Mesenchymal stem cell (in vitro differentiated cells and primary cell): ENCODE results near the gene IGFBP4.
A peak's percentile ranks its signal among the peaks of the same experiment; 100 is the strongest.

Experiments used
- DNase-seq: peaks from one replicate; pipeline ENCODE4 v3.0.0-alpha.2; 2013
- H2AFZ ChIP-seq: one replicate; pipeline ENCODE4 v1.6.1; 2013; ENCODE audit warnings: low read depth, mild to moderate bottlenecking, control low read depth, inconsistent platforms, low read length, moderate library complexity
- H2AK5ac ChIP-seq: 2 replicates; pipeline ENCODE4 v1.6.1; 2013; ENCODE audit warnings: low read length, moderate library complexity, mild to moderate bottlenecking, inconsistent platforms; ENCODE audit not compliant: severe bottlenecking
- H2BK120ac ChIP-seq: one replicate; pipeline ENCODE4 v1.6.1; 2013; ENCODE audit warnings: low read depth, mild to moderate bottlenecking, inconsistent platforms, low read length, moderate library complexity
- H2BK12ac ChIP-seq, 2 experiments: one replicate each; pipeline ENCODE4 v1.6.1; 2013; ENCODE audit warnings: inconsistent platforms in 2 of 2, low read length in 2 of 2, mild to moderate bottlenecking in 2 of 2, moderate library complexity in 2 of 2, control low read depth in 1 of 2
- H2BK15ac ChIP-seq: one replicate; pipeline ENCODE4 v1.6.1; 2013; ENCODE audit warnings: mild to moderate bottlenecking, low read depth, inconsistent platforms; ENCODE audit not compliant: poor library complexity, severe bottlenecking
- H2BK5ac ChIP-seq: 2 replicates; pipeline ENCODE4 v1.6.1; 2013; ENCODE audit warnings: low read depth, mild to moderate bottlenecking, low read length, control low read depth, inconsistent platforms; ENCODE audit not compliant: poor library complexity, severe bottlenecking
- H3K14ac ChIP-seq, 2 experiments: one replicate each; pipeline ENCODE4 v1.6.1; 2013; ENCODE audit warnings: inconsistent platforms in 2 of 2, low read length in 2 of 2, control low read depth in 1 of 2, mild to moderate bottlenecking in 1 of 2, moderate library complexity in 1 of 2
- H3K18ac ChIP-seq, 2 experiments: one replicate each; pipeline ENCODE4 v1.6.1; 2013; ENCODE audit warnings: inconsistent platforms in 2 of 2, low read length in 2 of 2, control low read depth in 1 of 2, low read depth in 1 of 2, mild to moderate bottlenecking in 1 of 2
- H3K23ac ChIP-seq, 2 experiments: one replicate each; pipeline ENCODE4 v1.6.1; 2013; ENCODE audit warnings: inconsistent platforms in 2 of 2, low read length in 2 of 2, mild to moderate bottlenecking in 2 of 2, moderate library complexity in 2 of 2, control low read depth in 1 of 2
- H3K27ac ChIP-seq: 2 replicates; pipeline ENCODE4 v1.5.1; 2013; ENCODE audit warnings: mild to moderate bottlenecking, moderate library complexity, low read length, control low read depth, inconsistent platforms; ENCODE audit not compliant: poor library complexity, severe bottlenecking
- H3K27me3 ChIP-seq, 2 experiments: 2 replicates each; pipeline versions ENCODE4 v1.6.1 to v1.7.0; 2013; ENCODE audit warnings: low read length in 2 of 2, mild to moderate bottlenecking in 2 of 2, moderate library complexity in 2 of 2, control low read depth in 1 of 2, inconsistent platforms in 1 of 2; ENCODE audit not compliant: control insufficient read depth in 1 of 2, insufficient read depth in 1 of 2
- H3K36me3 ChIP-seq, 2 experiments: 2 replicates each; pipeline versions ENCODE4 v1.6.1 to v1.7.0; 2013; ENCODE audit warnings: low read length in 2 of 2, control low read depth in 1 of 2, inconsistent platforms in 1 of 2, low read depth in 1 of 2, mild to moderate bottlenecking in 1 of 2; ENCODE audit not compliant: insufficient read depth in 2 of 2, control insufficient read depth in 1 of 2
- H3K4ac ChIP-seq, 2 experiments: one replicate each; pipeline ENCODE4 v1.6.1; 2013; ENCODE audit warnings: inconsistent platforms in 2 of 2, low read length in 2 of 2, mild to moderate bottlenecking in 2 of 2, moderate library complexity in 2 of 2, control low read depth in 1 of 2, low read depth in 1 of 2
- H3K4me1 ChIP-seq: 2 replicates; pipeline ENCODE4 v1.6.1; 2013; ENCODE audit warnings: low read depth, low read length, control low read depth; ENCODE audit not compliant: control insufficient read depth, insufficient read depth
- H3K4me2 ChIP-seq: 2 replicates; pipeline ENCODE4 v1.6.1; 2013; ENCODE audit warnings: low read length, mild to moderate bottlenecking, inconsistent platforms; ENCODE audit not compliant: poor library complexity, severe bottlenecking
- H3K4me3 ChIP-seq, 2 experiments: 2 replicates each; pipeline versions ENCODE4 v1.5.1 to v1.7.0; 2013; ENCODE audit warnings: low read length in 2 of 2, mild to moderate bottlenecking in 2 of 2, control low read depth in 1 of 2, low read depth in 1 of 2; ENCODE audit not compliant: insufficient read depth in 1 of 2
- H3K79me1 ChIP-seq: replicated peaks from 2 replicates; pipeline ENCODE4 v1.6.1; 2013; ENCODE audit warnings: mild to moderate bottlenecking, control low read depth, low read length, inconsistent platforms; ENCODE audit not compliant: poor library complexity, severe bottlenecking
- H3K9ac ChIP-seq: 2 replicates; pipeline ENCODE4 v1.7.0; 2013; ENCODE audit warnings: mild to moderate bottlenecking, low read length, moderate library complexity
- H3K9me3 ChIP-seq: 2 replicates; pipeline ENCODE4 v1.7.0; 2013; ENCODE audit warnings: mild to moderate bottlenecking, low read length; ENCODE audit not compliant: control insufficient read depth
- H4K8ac ChIP-seq: one replicate; pipeline ENCODE4 v1.6.1; 2013; ENCODE audit warnings: inconsistent platforms, mild to moderate bottlenecking, low read length, moderate library complexity
- H4K91ac ChIP-seq: one replicate; pipeline ENCODE4 v1.6.1; 2013; ENCODE audit warnings: mild to moderate bottlenecking, low read length, inconsistent platforms
- WGBS: methylation state at CpG from one replicate; pipeline ENCODE4 v1.1.7; 2013; ENCODE audit warnings: mixed read lengths; 5-methylcytosine and 5-hydroxymethylcytosine counted together

The IGFBP4 gene

DNA sequence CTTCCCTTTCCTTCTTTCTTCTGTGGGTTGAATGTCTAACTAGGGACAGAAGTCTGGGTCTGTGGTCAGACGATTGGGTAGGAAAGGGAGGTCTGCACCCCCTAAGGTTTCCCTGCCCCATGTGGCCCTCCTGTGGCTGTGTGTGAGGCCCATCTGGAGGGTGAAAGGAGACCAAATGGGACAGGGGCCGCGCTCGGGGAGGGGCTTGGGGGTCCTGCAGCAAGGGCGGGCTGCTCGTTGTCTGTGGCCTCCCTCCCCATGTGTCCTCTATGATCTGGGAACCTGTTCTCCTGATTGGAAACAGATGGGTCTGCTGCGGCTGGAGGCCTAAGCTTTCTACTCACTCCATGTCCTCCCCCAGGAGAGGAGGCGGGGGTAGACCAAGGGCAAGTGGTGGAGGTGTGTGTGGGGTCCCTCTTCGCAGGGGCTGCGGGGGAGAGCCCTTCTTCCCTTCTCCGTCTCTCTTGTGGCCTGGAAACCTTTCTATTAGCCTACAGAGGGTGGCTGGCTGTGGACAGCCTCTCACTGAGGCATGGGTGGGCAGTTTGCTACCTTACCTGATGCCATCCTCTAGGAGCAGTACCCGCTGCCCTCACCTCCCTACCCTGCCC is 18.6 kb downstream of the IGFBP4 start:
- Histone ChIP-seq H2AK5ac (no peak overlapping the region), H3K27ac (no peak overlapping the region), H3K4me3 (no peak overlapping the region), H3K4ac (no peak overlapping the region), H3K4me1 (peaks cover 30% of the 10 kb centered on the region), H3K79me1 (no peaks in the 10 kb centered on the region), H2AFZ (no peak overlapping the region), H3K23ac (peak overlapping the region in 1 of 2 experiments; percentile 6), H4K8ac (no peak overlapping the region), H2BK12ac (peak overlapping the region in 1 of 2 experiments; percentile 10), H3K27me3 (no peaks in the 10 kb centered on the region), H3K14ac (no peak overlapping the region), H2BK15ac (no peak overlapping the region), H4K91ac (no peak overlapping the region), H3K9ac (peak overlapping the region; percentile 68), H3K4me2 (no peak overlapping the region), H3K36me3 (peaks cover 29 to 30% of the 10 kb centered on the region in 2 experiments), H2BK5ac (no peak overlapping the region), H3K9me3 (no peaks in the 10 kb centered on the region), H2BK120ac (no peak overlapping the region), H3K18ac (no peak overlapping the region)
- no peak for DNase-seq
- WGBS, result 75% methylated on average over 11 of the region's 12 CpGs

DNA sequence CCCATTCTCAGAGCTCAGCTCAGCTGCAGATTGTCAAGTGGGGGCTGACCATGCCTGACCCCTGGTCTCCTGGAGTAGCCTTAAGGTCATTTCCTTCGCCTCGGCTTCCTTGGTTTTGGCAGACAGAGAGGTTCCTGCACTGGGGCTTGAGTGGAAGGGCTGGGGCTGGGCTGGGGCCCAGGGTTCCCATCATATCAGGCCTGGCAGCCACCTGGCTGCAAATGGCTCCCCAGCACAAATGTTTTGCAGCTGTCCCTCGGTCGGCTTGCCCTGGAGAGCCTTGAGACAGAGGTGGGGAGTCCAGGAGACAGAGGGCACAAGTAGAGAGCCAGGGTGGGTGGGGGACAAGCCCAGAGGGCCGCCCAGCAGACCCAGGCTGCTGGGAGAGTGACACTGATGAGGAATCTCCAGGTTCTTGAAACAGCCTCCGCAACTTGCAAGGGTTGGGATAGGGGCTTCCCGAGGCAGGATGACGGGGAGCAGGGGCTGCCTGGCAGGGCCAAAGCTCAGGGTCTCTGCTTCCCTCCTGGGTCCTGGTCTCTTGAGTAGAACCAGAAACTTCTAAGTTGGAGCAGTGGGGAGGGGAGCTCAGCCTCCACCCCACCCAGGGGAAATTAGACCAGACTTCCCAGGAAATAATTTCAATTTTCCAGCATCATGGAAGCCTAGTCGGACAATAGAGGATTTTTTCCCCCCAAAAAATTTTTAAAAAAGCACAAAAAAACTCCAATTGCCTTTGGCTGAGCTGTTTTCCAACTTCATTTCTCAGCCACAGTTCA is 19.3 kb downstream of the IGFBP4 start:
- H3K9me3 ChIP-seq, result no peaks in the 10 kb centered on the region
- H4K91ac ChIP-seq, result no peak overlapping the region
- H3K36me3 ChIP-seq, result peaks cover 22 to 23% of the 10 kb centered on the region in 2 experiments
- H3K23ac ChIP-seq, result peak overlapping the region in 1 of 2 experiments; percentile 6
- H3K9ac ChIP-seq, result peak overlapping the region; percentile 68
- H3K4ac ChIP-seq, result no peak overlapping the region
- no peaks in the 10 kb centered on the region for H3K27me3 ChIP-seq
- H3K79me1 ChIP-seq, result no peaks in the 10 kb centered on the region
- H3K14ac ChIP-seq, result no peak overlapping the region
- H3K4me2 ChIP-seq, result no peak overlapping the region
- no peak overlapping the region for H2BK5ac ChIP-seq
- 77% methylated on average over 9 of the region's 9 CpGs for WGBS
- H3K4me3 ChIP-seq, result no peak overlapping the region
- no peak for DNase-seq
- peak overlapping the region in 1 of 2 experiments; percentile 29 for H3K18ac ChIP-seq
- no peak overlapping the region for H2BK120ac ChIP-seq
- H3K27ac ChIP-seq, result peak overlapping the region; percentile 9
- peak overlapping the region in 1 of 2 experiments; percentile 10 for H2BK12ac ChIP-seq
- H3K4me1 ChIP-seq, result peaks cover 27% of the 10 kb centered on the region
- H2BK15ac ChIP-seq, result no peak overlapping the region
- H2AK5ac ChIP-seq, result no peak overlapping the region
- no peak overlapping the region for H4K8ac ChIP-seq
- no peak overlapping the region for H2AFZ ChIP-seq

DNA sequence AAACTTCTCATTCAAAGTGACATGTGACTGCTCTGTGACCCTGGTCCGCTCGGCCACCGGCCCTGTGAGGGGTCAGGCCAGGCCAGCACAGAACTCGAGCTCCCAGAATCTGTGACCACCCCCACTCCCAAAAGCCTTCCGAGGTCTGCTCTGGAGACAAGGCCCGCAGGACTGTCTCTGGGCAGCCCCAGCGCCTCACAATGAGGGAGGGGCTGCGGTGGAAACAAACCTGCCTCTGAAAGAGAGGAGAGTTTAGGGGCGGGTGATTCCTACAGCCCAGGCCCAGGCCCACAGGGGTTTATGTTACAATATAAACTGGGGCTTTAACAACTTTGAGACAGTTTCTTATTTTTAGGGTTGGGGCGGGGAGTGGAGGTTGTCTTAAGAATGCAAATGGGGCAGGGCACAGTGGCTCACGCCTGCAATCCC is 19.9 kb downstream of the IGFBP4 start:
- peak overlapping the region; percentile 68 for H3K9ac ChIP-seq
- H3K14ac ChIP-seq, result no peak overlapping the region
- DNase-seq, result no peak
- H3K36me3 ChIP-seq, result peaks cover 17 to 21% of the 10 kb centered on the region in 2 experiments
- H3K4me2 ChIP-seq, result no peak overlapping the region
- no peak overlapping the region for H3K4ac ChIP-seq
- 40% methylated on average over 11 of the region's 11 CpGs for WGBS
- no peak overlapping the region for H2AFZ ChIP-seq
- H2AK5ac ChIP-seq, result no peak overlapping the region
- no peak overlapping the region for H2BK12ac ChIP-seq
- no peak overlapping the region for H3K4me3 ChIP-seq
- H2BK15ac ChIP-seq, result no peak overlapping the region
- H3K79me1 ChIP-seq, result no peaks in the 10 kb centered on the region
- no peak overlapping the region for H2BK120ac ChIP-seq
- no peaks in the 10 kb centered on the region for H3K27me3 ChIP-seq
- no peak overlapping the region for H3K18ac ChIP-seq
- H3K4me1 ChIP-seq, result peaks cover 21% of the 10 kb centered on the region
- H3K27ac ChIP-seq, result peak overlapping the region; percentile 15
- no peak overlapping the region for H3K23ac ChIP-seq
- H4K91ac ChIP-seq, result no peak overlapping the region
- H2BK5ac ChIP-seq, result no peak overlapping the region
- no peak overlapping the region for H4K8ac ChIP-seq
- no peaks in the 10 kb centered on the region for H3K9me3 ChIP-seq

DNA sequence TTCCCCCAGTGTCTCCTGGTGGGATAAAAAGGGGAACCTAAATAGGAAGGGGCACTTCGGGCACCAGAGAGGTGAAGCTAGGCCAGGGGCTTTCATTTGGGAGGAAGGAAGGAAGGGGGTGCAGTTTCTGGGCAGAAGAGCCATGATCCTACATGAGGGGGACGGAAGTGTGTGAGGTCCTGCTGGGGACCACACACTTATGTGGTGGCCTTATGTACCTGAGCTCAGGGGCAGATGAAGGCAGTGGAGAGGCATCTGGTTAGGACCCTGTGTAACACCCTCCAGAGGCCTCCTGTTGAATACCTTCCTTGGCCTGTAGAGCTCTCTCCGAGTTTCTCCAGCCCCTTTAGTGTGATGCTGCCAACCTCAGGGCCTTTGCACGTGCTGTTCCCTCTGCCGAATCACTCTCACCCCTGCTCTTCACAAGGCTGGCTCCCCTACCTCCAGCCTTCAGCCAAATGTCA is 21.2 kb downstream of the IGFBP4 start:
- no peak overlapping the region for H3K4me2 ChIP-seq
- DNase-seq, result no peak
- H2BK5ac ChIP-seq, result no peak overlapping the region
- no peaks in the 10 kb centered on the region for H3K27me3 ChIP-seq
- H3K9ac ChIP-seq, result no peak overlapping the region
- no peak overlapping the region for H2BK15ac ChIP-seq
- H3K4ac ChIP-seq, result no peak overlapping the region
- no peak overlapping the region for H3K18ac ChIP-seq
- H2AFZ ChIP-seq, result no peak overlapping the region
- no peak overlapping the region for H3K23ac ChIP-seq
- H3K79me1 ChIP-seq, result no peaks in the 10 kb centered on the region
- no peaks in the 10 kb centered on the region for H3K9me3 ChIP-seq
- H2BK12ac ChIP-seq, result no peak overlapping the region
- H3K36me3 ChIP-seq, result peaks cover 5 to 8% of the 10 kb centered on the region in 2 experiments
- no peak overlapping the region for H4K8ac ChIP-seq
- H3K27ac ChIP-seq, result no peak overlapping the region
- no peak overlapping the region for H3K14ac ChIP-seq
- H3K4me3 ChIP-seq, result no peak overlapping the region
- H2BK120ac ChIP-seq, result no peak overlapping the region
- no peak overlapping the region for H4K91ac ChIP-seq
- H3K4me1 ChIP-seq, result peaks cover 13% of the 10 kb centered on the region
- no peak overlapping the region for H2AK5ac ChIP-seq
- 93% methylated on average over 5 of the region's 5 CpGs for WGBS
